ENCODE measurements around the gene CBFB. TPM values are rescaled to one million over a fixed set of nuclear protein-coding genes. Genes with fewer than 3 reads are reported as not detected.

The CBFB gene
- total and polyA plus RNA-seq, 2 of the 13 experiments (the other 11 are each of a cell fraction or from before 2014, with no cell fraction given) = 22.1 to 70.8 TPM

DNA sequence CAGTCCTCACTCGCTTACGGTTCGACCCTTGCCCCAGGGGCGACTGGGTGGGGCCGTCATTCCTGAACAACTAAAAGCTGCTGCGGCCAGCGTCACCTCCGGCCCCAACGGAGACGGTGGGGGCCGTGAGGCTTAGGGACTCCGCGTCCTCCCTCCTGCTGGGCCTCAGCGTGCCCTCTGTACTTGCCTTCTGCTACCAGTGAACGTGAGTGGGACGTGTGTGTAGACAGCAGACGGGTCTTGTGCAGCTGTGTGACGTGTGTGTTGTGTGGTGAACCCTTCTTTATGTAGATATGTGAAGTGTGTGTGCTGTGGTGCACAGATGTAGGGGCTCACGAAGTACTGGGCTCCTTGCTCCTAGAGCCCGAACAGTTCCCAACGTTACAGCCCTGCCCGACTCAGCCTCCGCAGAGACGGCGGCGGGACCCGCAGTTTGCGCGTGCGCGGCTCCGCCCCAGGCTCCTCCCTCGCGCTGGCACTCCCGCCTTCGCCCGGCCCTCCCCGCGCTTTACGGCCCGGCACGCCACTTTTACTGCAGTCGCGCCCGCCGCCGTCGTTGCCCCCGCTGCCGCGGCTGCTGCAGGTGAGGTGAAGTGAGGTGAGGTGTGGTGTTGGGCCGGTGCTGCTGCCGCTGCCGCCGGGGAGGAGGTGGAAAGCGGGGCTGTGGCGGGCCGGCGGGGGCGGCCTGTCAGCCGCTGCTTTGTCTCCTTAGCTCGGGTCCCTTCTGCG is 80.6 kb downstream of the CBFB start, which contains the start of gene PHAF1 (continued):
- TF ChIP-seq, protein P1, sequence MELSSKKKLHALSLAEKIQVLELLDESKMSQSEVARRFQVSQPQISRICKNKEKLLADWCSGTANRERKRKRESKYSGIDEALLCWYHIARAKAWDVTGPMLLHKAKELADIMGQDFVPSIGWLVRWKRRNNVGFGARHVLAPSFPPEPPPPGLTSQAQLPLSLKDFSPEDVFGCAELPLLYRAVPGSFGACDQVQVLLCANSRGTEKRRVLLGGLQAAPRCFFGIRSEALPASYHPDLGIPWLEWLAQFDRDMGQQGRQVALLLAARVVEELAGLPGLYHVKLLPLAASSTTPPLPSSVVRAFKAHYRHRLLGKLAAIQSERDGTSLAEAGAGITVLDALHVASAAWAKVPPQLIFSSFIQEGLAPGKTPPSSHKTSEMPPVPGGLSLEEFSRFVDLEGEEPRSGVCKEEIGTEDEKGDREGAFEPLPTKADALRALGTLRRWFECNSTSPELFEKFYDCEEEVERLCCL (CRISPR knock-in tag; IDR thresholded peaks at IDR 0.05; ENCODE audit: borderline replicate concordance) = no peak
- peak; percentile 86; the same call in 1 of the 2 replicates for TF ChIP-seq ZNF709 (CRISPR knock-in tag; IDR thresholded peaks at IDR 0.05)
- peak; percentile 77 for TF ChIP-seq STAT5B (CRISPR knock-in tag; IDR thresholded peaks at IDR 0.05)
- TF ChIP-seq SNAI1 (CRISPR knock-in tag; IDR thresholded peaks at IDR 0.05; ENCODE audit: borderline replicate concordance) = peak; percentile 72; the same call in 1 of the 2 replicates
- peak; percentile 83; the same call in 1 of the 3 replicates for TF ChIP-seq MXI1 (IDR thresholded peaks at IDR 0.05; ENCODE audit: borderline replicate concordance, low read depth, low read length)
- TF ChIP-seq ZNF772 (CRISPR knock-in tag; IDR thresholded peaks at IDR 0.05) = 0 out of 2 replicates have a peak, but pooled peaks have one; percentile 74
- TF ChIP-seq U2AF1 (optimal IDR thresholded peaks at IDR 0.05; ENCODE audit: low read depth, low read length) = no peak
- TF ChIP-seq ZNF563 (CRISPR knock-in tag; IDR thresholded peaks at IDR 0.05) = 0 out of 2 replicates have a peak, but pooled peaks have one; percentile 16
- TF ChIP-seq ZNF776 (CRISPR knock-in tag; IDR thresholded peaks at IDR 0.05) = peak; percentile 97
- TF ChIP-seq ZFX (CRISPR knock-in tag; IDR thresholded peaks at IDR 0.05; ENCODE audit: low read depth) = peak; percentile 99
- TF ChIP-seq FOXK2 (IDR thresholded peaks at IDR 0.05) = no peak
- TF ChIP-seq YEATS4 (CRISPR knock-in tag; IDR thresholded peaks at IDR 0.05; ENCODE audit: borderline replicate concordance) = peak; percentile 93
- no peak for TF ChIP-seq NFYC (CRISPR knock-in tag; IDR thresholded peaks at IDR 0.05)
- TF ChIP-seq, protein P2, sequence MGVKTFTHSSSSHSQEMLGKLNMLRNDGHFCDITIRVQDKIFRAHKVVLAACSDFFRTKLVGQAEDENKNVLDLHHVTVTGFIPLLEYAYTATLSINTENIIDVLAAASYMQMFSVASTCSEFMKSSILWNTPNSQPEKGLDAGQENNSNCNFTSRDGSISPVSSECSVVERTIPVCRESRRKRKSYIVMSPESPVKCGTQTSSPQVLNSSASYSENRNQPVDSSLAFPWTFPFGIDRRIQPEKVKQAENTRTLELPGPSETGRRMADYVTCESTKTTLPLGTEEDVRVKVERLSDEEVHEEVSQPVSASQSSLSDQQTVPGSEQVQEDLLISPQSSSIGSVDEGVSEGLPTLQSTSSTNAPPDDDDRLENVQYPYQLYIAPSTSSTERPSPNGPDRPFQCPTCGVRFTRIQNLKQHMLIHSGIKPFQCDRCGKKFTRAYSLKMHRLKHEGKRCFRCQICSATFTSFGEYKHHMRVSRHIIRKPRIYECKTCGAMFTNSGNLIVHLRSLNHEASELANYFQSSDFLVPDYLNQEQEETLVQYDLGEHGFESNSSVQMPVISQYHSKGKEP (CRISPR knock-in tag; IDR thresholded peaks at IDR 0.05) = peak; percentile 89
- peak; percentile 97 for TF ChIP-seq ZNF589 (CRISPR knock-in tag; conservative IDR thresholded peaks at IDR 0.05)
- TF ChIP-seq ZBTB38 (CRISPR knock-in tag; IDR thresholded peaks at IDR 0.05) = peak; percentile 23; the same call in 1 of the 2 replicates
- TF ChIP-seq KAT7 (CRISPR knock-in tag; IDR thresholded peaks at IDR 0.05; ENCODE audit: borderline replicate concordance) = peak; percentile 95; the same call in 1 of the 2 replicates
- TF ChIP-seq ZFP82 (CRISPR knock-in tag; IDR thresholded peaks at IDR 0.05; ENCODE audit: borderline replicate concordance) = peak; percentile 81; the same call in 1 of the 2 replicates
- TF ChIP-seq RARG (CRISPR knock-in tag; IDR thresholded peaks at IDR 0.05; ENCODE audit: low read depth) = peak; percentile 10; the same call in 1 of the 2 replicates
- peak; percentile 92; the same call in 1 of the 2 replicates for TF ChIP-seq ZNF713 (CRISPR knock-in tag; IDR thresholded peaks at IDR 0.05)
- TF ChIP-seq CHCHD3 (CRISPR knock-in tag; IDR thresholded peaks at IDR 0.05) = peak; percentile 95
- TF ChIP-seq, protein P3, sequence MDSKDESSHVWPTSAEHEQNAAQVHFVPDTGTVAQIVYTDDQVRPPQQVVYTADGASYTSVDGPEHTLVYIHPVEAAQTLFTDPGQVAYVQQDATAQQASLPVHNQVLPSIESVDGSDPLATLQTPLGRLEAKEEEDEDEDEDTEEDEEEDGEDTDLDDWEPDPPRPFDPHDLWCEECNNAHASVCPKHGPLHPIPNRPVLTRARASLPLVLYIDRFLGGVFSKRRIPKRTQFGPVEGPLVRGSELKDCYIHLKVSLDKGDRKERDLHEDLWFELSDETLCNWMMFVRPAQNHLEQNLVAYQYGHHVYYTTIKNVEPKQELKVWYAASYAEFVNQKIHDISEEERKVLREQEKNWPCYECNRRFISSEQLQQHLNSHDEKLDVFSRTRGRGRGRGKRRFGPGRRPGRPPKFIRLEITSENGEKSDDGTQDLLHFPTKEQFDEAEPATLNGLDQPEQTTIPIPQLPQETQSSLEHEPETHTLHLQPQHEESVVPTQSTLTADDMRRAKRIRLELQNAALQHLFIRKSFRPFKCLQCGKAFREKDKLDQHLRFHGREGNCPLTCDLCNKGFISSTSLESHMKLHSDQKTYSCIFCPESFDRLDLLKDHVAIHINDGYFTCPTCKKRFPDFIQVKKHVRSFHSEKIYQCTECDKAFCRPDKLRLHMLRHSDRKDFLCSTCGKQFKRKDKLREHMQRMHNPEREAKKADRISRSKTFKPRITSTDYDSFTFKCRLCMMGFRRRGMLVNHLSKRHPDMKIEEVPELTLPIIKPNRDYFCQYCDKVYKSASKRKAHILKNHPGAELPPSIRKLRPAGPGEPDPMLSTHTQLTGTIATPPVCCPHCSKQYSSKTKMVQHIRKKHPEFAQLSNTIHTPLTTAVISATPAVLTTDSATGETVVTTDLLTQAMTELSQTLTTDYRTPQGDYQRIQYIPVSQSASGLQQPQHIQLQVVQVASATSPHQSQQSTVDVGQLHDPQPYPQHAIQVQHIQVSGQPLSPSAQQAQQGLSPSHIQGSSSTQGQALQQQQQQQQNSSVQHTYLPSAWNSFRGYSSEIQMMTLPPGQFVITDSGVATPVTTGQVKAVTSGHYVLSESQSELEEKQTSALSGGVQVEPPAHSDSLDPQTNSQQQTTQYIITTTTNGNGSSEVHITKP (CRISPR knock-in tag; IDR thresholded peaks at IDR 0.05; ENCODE audit: low read depth) = 0 out of 2 replicates have a peak, but pooled peaks have one; percentile 67
- TF ChIP-seq, protein P4, sequence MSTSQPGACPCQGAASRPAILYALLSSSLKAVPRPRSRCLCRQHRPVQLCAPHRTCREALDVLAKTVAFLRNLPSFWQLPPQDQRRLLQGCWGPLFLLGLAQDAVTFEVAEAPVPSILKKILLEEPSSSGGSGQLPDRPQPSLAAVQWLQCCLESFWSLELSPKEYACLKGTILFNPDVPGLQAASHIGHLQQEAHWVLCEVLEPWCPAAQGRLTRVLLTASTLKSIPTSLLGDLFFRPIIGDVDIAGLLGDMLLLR (CRISPR knock-in tag; IDR thresholded peaks at IDR 0.05) = peak; percentile 71; the same call in 1 of the 2 replicates
